GM21737 (cell line): ENCODE data around the gene ADIPOR2.
"Not testable (repeated sequence)": the region's sequence is repeated elsewhere in the genome, so short reads cannot be mapped to it uniquely, and the experiment has no call there.

Experiments
- ATAC-seq: cut with Tn5 transposase; IDR thresholded peaks from one replicate; pipeline ENCODE4 v1.9.1; 2021; ENCODE audit warnings: mild to moderate bottlenecking, moderate library complexity; ENCODE audit not compliant: unreplicated experiment

Gene ADIPOR2

DNA sequence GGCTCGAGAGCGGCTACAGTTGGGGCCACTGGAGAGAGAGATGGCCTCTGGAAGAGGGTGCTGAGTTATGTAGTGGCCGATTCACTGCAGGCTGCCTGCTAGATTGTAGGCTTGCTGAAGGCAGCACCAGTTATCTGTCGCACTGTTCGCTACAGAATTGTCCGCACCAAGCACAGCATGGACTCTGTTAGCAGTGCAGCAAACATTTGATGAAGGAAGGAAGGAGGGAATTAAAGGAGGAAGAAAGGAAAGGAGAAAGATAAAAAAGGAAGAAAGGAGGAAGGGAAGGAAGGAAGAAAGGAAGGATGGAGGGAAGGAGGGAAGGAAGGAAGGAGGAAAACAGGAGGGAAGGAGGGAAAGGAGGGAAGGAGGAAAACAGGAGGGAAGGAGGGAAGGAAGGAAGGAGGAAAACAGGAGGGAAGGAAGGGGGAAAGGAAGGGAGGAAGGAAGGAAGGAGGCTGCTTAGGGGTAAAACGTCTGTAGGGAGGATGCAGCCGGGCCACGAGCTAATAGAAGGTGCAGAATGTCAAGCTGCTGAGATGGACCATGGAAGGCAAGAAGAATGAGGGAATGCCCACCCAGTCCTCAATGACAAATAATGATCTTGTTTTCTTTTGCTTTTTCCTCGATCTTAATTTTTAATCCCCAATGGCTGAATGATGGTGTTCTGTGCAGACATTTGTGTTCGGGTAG lies 27.3 kb upstream of the ADIPOR2 start:
- no peak for ATAC-seq

DNA sequence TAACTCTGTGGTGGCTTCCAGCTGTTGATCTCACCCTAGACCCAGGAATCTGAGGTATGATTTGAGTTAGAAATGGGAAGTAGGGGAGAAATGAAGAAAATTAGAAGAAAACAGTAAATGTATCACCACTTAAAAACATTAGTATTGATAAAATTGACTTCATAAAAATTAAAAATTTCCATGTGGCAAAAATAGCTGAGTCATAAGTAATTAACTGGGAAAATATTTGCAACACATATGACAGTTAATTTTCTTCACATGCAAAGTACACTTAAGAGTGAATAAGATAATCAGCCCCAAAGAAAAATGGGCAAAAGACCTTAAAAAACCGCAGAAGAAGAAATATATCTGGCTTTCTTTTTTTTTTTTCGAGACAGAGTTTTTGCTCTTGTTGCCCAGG lies 25.5 kb upstream of the ADIPOR2 start:
- ATAC-seq: no peak

DNA sequence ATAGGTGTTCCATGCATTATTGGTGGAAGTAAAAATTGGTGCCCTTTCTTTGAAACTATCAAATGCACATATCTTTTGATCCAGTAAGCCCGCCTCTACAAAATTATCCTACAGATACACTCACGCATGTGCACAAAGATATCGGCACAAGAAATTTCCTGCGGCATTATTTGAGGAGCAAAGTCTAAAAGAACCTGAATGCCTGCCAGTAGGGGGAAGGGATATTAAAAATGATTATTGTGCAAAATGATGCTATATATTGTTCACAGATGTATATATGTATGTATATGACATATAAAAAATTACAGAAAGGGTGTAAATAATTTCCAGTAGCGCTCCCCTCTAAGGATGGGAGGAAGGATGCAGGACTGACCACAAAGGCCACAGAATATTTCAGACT lies 24.7 kb upstream of the ADIPOR2 start:
- ATAC-seq: no peak

DNA sequence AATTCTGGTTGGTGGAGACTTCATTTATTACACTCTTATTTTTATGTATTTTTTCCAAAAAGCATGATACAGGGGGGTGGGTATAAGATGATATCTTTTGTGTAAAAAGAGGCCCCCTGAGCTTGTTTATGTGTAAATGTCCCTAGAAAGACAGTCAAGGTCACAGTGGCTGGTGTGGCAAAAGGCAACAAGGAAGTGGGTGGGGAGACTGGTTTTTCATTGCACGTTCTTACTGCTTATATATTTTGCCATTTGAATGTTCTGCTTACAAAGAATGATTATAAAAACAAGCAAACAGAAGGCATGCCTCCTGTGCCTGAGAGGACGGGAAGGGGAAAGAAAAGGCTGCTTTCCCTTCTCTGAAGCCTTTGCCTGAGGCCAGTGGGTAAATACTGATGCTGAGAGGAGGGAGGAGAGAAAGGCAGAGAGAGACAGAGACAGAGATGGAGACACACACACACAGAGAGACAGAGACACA lies 24.1 kb upstream of the ADIPOR2 start:
- no peak for ATAC-seq

DNA sequence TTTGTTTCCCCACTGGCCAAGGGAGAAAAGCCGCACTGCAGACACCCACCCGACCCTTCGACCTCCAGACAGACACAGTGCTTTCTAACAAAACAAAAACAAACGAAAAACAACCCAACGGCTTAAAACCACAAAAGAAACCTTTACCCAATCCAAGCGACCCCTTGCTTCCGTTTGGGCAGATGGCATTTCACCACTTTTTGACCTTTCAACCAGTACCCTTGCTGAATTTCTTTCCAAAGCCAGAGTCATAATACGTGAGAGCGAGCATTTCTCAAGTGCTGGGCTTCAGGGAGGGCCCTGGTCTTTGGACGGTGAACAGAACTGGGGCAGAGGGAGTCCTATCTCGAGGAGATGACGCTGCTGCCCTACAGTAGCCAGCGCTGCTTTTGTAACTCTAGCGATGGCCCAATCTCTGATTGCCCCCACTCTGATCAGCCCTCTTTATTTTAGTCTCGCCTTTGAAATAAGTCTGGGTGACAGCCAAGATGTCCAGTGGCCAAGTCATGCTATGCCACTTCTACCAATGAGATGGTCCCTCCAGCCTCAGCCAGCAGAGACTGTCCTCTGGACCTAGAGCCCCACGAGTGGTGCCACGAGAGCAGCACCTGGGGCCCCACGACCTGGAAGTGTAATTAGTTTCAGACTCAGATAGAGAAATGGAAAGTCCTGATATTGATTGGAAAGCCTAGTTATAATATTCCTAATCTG lies 21.9 kb upstream of the ADIPOR2 start:
- no peak for ATAC-seq

DNA sequence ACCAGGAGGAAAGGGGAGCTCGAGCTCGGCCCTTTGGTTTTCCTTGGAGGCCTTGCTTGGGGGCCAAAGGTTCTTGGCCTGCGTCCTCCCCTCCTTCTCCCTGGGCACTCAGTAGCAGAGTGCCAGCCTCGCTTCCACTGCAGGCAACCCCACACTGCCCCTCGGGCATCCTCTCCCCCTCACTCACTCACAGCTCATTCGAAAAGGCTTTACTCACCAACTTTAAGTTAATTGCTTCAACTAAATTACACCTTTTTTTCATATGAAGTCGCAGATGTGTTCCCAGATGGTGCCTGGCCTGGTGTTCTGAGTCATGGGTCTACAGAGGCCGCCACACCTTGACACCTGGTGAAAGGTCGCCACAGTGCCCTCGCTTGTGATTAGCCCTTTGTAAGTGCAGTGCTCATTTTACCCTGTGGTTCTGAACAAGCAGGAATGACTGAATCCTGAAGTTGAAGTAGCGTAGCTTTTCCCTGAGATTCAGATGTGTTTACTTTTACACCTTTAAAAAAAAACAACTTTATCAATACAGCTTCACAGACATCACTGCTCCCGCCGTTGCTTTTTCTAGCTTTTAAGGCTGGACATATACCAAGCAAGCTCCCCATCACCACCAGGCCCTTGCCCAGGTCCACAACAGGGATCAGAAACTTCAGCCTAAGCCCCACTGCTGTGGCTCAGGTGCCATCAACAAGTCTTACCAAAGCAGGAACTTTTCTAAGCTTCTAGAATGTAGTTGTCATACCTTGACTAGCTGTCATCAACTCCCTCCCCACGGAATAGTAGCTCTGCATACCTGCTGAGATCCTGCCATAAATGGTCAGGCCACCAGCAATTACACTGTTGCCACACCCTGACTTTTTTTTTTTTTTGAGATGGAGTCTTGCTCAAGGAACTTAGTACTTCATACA lies 20.3 kb upstream of the ADIPOR2 start:
- no peak for ATAC-seq

DNA sequence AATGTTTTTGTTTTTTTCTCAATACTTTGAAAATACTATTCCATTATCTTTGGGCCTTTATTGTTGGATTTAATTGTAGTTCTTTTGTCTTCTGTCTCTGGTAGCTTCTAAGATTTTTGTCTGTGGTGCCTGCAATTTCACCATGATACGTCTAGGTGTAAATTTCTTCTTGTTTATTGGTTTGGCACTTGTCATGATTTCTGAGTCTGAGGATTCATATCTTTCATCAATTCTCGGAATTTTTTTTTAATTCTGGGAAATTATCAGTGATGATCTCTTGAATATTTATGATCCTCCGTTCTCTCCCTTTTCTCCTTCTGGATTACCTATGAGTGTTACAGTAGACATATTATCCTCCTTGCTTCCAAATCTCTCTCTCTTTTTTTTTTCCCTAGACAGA lies 14.8 kb upstream of the ADIPOR2 start:
- ATAC-seq: no peak

DNA sequence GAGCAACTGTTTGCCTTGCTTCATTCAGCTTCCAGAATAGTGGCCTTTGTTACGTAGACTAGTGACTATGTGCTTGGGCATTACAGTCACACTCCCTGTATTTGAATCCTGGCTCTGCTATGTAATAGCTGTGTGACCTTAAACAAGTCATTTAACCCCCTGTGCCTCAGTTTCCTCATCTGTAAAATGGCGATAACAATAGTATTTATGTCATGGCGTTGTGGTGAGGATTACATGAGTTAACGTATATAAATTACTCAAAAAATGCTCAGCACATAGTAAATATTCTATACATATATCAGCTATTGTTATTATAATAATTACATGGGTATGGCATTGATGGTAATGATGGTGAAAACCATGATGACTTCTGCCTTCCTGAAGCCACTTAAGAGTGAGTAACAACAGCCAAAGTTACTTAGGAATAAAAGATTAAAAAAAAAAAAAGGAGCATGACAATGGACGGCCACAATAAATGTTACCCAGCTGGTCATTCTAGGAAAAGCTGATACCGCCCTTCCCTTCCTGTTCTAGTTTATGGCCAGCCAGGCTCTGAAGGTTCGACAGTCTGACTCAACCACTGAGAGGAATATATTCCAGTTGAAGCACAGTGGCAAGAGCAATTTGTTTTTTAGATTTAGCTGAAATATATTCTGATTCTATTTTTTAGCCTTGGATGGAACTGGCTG lies 9.9 kb upstream of the ADIPOR2 start:
- ATAC-seq: no peak

DNA sequence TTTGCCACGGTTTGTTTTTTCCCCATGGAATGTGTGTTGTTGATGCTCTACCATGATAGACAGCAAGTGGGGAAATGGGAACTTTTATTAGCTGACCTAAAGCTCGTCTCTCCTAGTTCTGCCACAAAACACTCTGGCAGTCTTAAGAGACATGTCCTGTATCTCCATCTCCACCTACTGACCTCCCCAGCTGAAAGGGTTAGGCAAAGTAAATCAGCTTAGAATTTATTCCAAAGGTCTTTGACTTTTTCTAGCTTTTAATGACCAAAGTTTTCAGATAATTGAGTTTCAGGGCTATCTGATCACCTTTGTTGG lies 9.4 kb upstream of the ADIPOR2 start:
- ATAC-seq: no peak

DNA sequence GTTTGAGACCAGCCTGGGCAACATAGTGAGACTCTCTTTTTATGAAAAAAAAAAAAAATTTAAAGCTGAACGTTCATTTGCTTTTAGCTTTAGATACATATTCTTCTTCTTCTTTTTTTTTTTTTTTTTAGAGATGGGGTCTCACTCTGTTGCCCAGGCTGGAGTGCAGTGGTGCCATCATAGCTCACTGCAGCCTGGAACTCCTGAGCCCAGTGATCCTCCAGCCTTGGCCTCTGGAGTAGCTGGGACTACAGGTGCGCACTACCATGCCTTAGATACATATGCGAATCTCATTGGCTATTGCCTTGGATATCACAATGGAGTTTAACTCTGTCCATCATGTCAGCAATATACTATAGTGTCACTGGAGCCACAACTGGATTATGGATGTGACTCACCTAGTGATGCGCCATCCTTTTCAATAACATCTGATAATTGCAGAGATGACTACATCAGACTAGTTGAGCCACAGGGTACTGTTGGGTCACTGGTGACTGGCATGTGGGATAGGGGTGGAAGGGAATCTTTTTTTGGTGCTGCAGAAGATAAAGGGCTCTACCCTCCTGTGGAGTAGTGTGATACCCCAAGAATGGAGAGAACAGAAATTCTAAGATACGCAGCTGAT lies 2.7 kb upstream of the ADIPOR2 start:
- no peak for ATAC-seq

DNA sequence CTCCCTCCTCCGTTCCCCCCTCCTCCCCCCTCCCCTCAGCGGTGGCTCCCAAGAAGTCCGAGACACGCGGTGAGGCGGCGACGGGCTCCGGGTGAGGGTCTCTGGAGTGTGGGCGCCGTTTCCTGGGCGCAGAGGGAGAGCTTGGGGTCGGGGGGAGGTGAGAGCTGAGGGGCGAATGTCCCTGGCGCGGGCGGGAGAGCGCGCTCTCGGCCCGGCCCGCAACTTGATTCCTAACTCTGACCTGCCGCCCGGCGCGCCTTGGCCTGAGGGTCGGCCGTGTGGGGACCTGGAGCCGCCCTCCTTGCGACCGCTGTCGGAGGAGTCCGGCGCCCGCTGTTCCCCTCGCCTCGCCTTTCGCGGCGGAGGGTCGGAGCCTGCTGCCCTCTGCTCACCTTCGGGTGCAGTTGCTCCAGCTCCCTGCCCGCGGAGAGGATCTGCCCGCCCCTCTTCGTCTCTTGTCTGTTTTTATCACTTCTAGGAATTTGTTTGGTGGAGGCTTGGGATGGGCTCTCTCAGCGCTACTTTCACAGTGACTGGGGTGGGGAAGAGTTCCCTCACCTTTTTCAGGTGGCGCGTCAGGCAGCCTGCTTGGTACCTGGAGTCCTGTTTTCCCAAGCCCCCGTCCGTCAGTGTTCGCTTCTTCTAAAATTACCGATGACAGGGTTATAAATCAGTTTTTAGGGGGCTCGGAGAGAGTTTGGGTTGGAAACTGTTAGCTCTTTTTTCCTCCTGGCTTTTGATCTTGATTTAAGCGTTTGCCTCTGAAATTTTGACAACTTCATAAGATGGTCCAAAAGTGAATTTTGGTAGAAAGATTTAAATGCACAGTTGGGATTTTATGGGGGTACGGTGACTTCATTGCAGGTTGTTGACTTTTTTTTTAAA lies 495 bp downstream of the ADIPOR2 start:
- ATAC-seq: peak; percentile 47

DNA sequence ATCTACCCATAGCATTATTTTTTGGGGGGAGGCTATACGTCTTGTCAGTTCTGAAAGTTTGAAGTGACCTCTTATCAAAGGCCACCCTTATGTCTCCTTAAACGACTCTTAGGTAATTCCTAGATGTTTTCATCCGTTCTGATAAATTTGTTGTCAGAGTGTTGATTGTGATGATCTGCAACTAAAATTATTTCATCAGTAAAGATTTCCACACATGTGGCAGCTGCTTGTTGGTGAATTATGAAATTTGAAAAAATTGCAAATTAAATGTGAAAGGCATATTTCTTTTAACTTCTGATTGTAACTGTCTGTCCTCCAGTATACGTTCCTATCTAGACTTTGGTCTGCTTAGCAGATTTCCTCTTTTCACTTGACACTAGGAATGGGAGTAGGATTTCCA lies 1.4 kb downstream of the ADIPOR2 start:
- no peak for ATAC-seq

DNA sequence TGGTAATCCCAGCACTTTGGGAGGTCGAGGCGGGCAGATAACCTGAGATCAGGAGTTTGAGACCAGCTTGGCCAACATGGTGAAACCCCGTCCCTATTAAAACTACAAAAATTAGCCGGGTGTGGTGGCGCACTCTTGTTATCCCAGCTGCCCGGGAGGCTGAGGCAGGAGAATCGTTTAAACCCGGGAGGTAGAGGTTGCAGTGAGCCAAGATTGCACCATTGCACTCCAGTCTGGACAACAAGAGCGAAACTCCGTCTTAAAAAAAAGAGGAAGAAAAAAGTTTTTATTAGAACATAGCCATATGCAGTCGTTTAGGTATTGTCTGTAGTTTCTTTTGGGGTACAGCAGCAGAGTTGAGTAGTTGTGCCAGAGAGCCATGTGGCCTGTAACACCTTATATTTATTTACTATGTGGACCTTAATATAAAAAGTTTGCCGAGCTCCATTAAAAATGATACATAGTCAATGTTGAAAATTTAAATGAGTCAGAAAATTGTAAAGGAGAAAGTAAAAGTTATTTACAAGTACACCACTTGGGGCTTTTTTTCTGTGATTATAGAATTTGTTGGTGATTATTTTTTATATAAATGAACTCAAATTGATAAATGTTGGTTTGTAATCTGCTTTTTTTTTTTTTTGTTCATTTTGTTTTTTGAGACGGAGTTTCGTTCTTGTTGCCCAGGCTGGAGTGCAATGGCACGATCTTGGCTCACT lies 2.2 kb downstream of the ADIPOR2 start:
- no peak for ATAC-seq

DNA sequence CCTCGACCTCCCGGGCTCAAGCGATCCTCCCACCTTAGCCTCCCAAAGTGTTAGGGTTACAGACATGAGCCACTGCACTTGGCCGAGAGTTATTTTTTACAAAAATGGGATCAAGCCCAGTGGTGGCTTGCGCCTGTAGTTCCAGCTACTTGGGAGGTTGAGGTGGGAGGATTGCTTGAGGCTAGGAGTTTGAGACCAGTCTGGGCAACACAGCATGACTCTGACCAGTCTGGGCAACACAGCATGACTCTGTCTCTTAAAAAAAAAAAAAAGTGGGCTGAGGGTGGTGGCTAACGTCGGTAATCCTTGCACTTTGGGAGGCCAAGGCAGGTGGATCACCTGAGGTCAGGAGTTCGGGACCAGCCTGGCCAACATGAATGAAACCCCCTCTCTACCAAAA lies 4.2 kb downstream of the ADIPOR2 start:
- not testable (repeated sequence) for ATAC-seq

DNA sequence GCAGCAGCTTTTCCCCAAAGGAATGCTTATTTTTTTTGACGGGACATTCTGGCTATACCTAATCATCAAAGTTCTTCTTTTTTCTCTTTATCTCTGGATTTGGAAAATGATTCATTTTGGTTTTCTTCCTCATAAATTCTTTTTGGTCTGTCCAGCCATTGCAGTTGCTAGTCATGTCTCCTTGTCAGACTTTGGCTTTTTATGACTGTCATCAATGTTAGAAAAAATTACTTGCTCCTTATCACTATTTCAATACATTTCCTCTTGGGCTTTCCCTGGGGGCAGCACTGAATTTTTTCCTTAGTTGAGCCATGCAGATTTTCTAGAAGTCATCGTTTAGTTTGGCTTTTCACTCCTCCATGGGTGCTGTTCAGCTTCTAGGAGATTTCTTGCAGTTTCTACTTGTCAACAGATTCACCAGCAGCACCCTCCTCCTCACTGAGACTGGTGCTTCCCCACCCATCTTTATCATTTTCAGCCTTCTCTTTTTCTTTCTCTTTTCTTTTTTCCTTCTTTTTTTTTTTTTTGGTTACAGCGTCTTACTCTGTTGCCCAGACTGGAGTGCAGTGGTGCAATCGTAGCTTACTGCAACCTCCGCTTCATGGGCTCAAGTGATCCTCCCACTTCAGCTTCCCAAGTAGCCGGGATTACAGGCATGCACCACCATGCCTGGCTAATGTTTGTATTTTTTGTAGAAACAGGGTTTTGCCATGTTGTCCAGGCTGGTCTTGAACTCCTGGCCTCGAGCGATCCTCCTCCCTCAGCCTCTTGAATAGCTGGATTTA lies 5.2 kb downstream of the ADIPOR2 start:
- ATAC-seq: no peak

DNA sequence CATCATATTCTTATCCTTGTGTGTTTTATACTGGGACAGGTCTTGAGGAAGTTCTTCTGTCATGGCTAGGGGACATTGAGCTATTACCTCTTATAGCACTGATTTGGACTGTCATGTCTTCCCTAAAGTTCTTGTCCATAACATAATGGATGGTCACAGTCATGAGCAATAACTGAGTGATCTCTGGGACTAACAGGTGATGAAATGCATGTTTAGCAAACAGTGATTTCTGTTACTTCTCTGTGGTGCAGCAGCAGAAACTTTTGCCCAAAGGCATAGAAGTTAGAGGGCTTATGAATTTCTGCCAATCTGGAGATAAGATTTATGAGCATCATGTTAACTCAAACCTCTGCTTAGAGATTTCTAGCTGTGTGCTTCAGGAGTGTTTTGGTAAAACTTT lies 5.9 kb downstream of the ADIPOR2 start:
- no peak for ATAC-seq

DNA sequence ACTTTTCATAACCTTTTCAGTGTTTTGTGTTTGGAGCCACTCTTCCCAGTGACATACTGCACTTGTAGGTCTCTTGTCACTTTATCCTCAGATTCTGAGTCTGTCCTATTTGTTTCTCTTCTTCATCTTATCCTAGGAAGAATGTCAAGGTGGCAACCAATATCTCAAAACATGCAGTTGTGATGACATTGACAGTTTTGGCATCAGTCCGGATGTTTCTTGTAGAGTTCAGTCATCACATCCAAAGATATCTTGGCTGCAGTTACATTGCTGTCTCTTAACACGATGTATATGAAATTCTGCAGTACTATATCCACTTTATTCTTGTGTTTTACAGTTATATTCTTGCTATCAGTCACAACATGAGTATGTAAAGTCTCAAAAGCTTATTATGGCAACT lies 6.4 kb downstream of the ADIPOR2 start:
- ATAC-seq: no peak

DNA sequence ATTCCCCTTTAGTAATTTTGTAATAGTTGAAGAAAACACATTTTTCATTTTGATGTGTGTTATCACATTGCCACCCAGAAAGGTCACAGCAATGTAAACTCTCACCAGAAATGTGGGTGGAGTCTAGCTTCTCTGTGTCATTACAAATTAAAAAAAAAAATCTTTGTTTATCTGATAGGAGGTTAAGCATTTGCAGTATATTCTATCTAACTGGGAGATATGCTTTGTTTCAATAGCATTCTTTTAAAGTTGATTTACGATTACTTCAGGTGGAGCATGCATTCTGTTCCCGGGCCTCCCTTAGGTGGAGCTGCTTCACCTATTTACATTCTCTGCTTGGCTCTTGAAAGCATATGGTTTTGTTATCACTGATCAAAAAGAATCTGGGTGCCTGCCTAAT lies 7.8 kb downstream of the ADIPOR2 start:
- ATAC-seq: no peak
